ENCODE data around the gene KCNMA1. TPM values are rescaled to one million over a fixed set of nuclear protein-coding genes. Genes with fewer than 3 reads are reported as not detected.

Gene KCNMA1
- total RNA-seq, 1 experiment from 2014 or later, result 0.49 TPM

- Histone ChIP-seq H2AFZ (ENCODE audit: low read depth, low read length, poor library complexity, severe bottlenecking) (no peak overlapping the region), H3K4me2 (ENCODE audit: low read length) (no peak overlapping the region), H3K4me1 (ENCODE audit: control insufficient read depth in 1 of 2, insufficient read depth in 2 of 2, low read length in 2 of 2) (no peaks in the 10 kb centered on the region), H3K27ac (ENCODE audit: low read depth, low read length) (no peak overlapping the region), H3K9me3 (ENCODE audit: control insufficient read depth in 1 of 2, insufficient read depth in 1 of 2, low read depth in 1 of 2, low read length in 2 of 2) (no peaks in the 10 kb centered on the region), H3K27me3 (ENCODE audit: insufficient read depth, low read length) (peaks cover 77% of the 10 kb centered on the region), H4K20me1 (ENCODE audit: insufficient read depth) (no peaks in the 10 kb centered on the region), H3K36me3 (ENCODE audit: control insufficient read depth in 1 of 2, insufficient read depth in 2 of 2, low read length in 2 of 2) (no peaks in the 10 kb centered on the region), H3K9ac (ENCODE audit: low read length) (no peak overlapping the region), H3K79me2 (ENCODE audit: insufficient read depth, low read length) (no peaks in the 10 kb centered on the region), H3K9me2 (ENCODE audit: insufficient read depth) (no peaks in the 10 kb centered on the region), H3K4me3 (replicated peaks in 1 of 2; ENCODE audit: low read depth in 1 of 2, low read length in 2 of 2) (no peak overlapping the region)
- CTCF ChIA-PET, result no interaction called here
- DNase-seq (ENCODE audit: low read depth, low spot score) (no peak), ATAC-seq (no peak)
- no peak for TF ChIP-seq ZNF274 (IDR thresholded peaks at IDR 0.05; ENCODE audit: low read depth, low read length)
- no peak for TF ChIP-seq CEBPB (IDR thresholded peaks at IDR 0.05; ENCODE audit: low read depth)
- no peak for TF ChIP-seq SP1 (IDR thresholded peaks at IDR 0.05; ENCODE audit: low read depth)
- no peak for TF ChIP-seq EZH2 (IDR thresholded peaks at IDR 0.05)
- TF ChIP-seq EZH2phosphoT487 (IDR thresholded peaks at IDR 0.05; ENCODE audit: borderline replicate concordance), result no peak
- TF ChIP-seq, protein P1, sequence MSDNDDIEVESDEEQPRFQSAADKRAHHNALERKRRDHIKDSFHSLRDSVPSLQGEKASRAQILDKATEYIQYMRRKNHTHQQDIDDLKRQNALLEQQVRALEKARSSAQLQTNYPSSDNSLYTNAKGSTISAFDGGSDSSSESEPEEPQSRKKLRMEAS (IDR thresholded peaks at IDR 0.05), result no peak
- TF ChIP-seq SIN3A (IDR thresholded peaks at IDR 0.05; ENCODE audit: low read depth), result no peak
- TF ChIP-seq ZFX (IDR thresholded peaks at IDR 0.05), result no peak
- TF ChIP-seq, protein P2, sequence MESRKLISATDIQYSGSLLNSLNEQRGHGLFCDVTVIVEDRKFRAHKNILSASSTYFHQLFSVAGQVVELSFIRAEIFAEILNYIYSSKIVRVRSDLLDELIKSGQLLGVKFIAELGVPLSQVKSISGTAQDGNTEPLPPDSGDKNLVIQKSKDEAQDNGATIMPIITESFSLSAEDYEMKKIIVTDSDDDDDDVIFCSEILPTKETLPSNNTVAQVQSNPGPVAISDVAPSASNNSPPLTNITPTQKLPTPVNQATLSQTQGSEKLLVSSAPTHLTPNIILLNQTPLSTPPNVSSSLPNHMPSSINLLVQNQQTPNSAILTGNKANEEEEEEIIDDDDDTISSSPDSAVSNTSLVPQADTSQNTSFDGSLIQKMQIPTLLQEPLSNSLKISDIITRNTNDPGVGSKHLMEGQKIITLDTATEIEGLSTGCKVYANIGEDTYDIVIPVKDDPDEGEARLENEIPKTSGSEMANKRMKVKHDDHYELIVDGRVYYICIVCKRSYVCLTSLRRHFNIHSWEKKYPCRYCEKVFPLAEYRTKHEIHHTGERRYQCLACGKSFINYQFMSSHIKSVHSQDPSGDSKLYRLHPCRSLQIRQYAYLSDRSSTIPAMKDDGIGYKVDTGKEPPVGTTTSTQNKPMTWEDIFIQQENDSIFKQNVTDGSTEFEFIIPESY (IDR thresholded peaks at IDR 0.05; ENCODE audit: extremely low read depth, insufficient replicate concordance, low read length), result no peak
- TF ChIP-seq CTCF (IDR thresholded peaks at IDR 0.05 in 2 of 3, conservative IDR thresholded peaks at IDR 0.05 in 1 of 3; ENCODE audit: borderline replicate concordance in 1 of 3, insufficient read depth in 1 of 3, low read depth in 2 of 3, low read length in 2 of 3), result no peak
- TF ChIP-seq JUND (IDR thresholded peaks at IDR 0.05), result no peak
- TF ChIP-seq, protein P3, sequence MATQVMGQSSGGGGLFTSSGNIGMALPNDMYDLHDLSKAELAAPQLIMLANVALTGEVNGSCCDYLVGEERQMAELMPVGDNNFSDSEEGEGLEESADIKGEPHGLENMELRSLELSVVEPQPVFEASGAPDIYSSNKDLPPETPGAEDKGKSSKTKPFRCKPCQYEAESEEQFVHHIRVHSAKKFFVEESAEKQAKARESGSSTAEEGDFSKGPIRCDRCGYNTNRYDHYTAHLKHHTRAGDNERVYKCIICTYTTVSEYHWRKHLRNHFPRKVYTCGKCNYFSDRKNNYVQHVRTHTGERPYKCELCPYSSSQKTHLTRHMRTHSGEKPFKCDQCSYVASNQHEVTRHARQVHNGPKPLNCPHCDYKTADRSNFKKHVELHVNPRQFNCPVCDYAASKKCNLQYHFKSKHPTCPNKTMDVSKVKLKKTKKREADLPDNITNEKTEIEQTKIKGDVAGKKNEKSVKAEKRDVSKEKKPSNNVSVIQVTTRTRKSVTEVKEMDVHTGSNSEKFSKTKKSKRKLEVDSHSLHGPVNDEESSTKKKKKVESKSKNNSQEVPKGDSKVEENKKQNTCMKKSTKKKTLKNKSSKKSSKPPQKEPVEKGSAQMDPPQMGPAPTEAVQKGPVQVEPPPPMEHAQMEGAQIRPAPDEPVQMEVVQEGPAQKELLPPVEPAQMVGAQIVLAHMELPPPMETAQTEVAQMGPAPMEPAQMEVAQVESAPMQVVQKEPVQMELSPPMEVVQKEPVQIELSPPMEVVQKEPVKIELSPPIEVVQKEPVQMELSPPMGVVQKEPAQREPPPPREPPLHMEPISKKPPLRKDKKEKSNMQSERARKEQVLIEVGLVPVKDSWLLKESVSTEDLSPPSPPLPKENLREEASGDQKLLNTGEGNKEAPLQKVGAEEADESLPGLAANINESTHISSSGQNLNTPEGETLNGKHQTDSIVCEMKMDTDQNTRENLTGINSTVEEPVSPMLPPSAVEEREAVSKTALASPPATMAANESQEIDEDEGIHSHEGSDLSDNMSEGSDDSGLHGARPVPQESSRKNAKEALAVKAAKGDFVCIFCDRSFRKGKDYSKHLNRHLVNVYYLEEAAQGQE (IDR thresholded peaks at IDR 0.05; ENCODE audit: low read depth), result no peak
- TF ChIP-seq CBX3 (IDR thresholded peaks at IDR 0.05; ENCODE audit: low read depth), result no peak
- no peak for TF ChIP-seq ATF3 (IDR thresholded peaks at IDR 0.05)
- TF ChIP-seq ELF1 (IDR thresholded peaks at IDR 0.05; ENCODE audit: borderline replicate concordance, low read depth), result no peak
- no peak for TF ChIP-seq POLR2AphosphoS5 (IDR thresholded peaks at IDR 0.05; ENCODE audit: low read depth, low read length)
- no peak for TF ChIP-seq FOSL1 (IDR thresholded peaks at IDR 0.05; ENCODE audit: low read depth)
- no peak for TF ChIP-seq YY1 (IDR thresholded peaks at IDR 0.05; ENCODE audit: extremely low read depth, insufficient replicate concordance, low read depth, low read length)
- no TSS peak for BruUV-seq (replicated peaks)
- intact Hi-C loops (cut with micrococcal nuclease), result no loop called here
- POLR2A ChIA-PET, result no interaction called here
- RAD21 ChIA-PET (ENCODE audit: low non-redundant PET in 1 of 2, low total read pairs in 2 of 2, uncharacterized antibody in 2 of 2, unreplicated experiment in 2 of 2), result no interaction called here
Observed at GRCh38 chr10:77285529-77286182, 352.0 kb downstream of the KCNMA1 start.

Data from HCT116 (cell line).